ENCODE results near the gene CCSER1.

Gene CCSER1

GRCh38 chr4:90127223-90127705 is at the start of gene CCSER1:
Gene CCSER1 (plus strand): TSS chr4:90127394.
- peak; percentile 64 for DNase-seq

DNA sequence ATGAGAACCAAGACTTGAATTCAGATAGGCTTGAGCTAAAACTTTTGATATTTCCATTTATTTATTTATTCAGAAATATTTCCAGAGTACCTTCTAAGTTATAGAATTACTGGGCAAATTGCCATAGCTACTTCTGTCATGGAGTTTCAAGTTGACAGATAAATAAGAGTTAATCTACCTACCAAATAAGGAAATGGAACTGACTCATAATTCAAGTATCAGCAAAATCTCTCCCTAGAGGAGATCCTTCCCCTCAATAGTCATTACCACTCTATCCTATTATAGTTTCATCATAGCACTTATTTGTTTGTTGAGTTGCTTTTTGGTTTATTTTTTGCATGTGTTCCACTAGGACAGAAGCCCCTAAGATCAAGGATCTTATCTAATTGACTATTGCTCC is 48.8 kb upstream of the CCSER1 start:
- DNase-seq = peak; percentile 83

DNA sequence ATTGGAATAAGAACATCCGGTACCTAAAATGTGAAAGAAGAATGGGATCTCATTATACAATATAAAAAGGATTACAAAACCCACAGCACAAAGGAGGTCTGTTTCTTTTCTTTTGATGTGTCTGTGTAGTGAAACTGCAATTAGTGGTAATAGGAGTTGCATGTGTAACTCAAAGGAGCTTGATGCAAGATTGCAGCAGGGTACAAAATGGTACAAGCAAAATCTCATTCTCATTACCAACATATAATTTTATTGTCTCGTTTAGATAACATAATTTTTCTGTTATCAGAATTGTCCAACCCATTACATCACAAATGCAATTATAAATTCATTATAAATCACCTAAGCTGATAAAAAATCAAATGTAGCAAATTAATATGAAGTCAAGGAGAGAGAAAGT is 47.1 kb upstream of the CCSER1 start:
- no peak for DNase-seq

DNA sequence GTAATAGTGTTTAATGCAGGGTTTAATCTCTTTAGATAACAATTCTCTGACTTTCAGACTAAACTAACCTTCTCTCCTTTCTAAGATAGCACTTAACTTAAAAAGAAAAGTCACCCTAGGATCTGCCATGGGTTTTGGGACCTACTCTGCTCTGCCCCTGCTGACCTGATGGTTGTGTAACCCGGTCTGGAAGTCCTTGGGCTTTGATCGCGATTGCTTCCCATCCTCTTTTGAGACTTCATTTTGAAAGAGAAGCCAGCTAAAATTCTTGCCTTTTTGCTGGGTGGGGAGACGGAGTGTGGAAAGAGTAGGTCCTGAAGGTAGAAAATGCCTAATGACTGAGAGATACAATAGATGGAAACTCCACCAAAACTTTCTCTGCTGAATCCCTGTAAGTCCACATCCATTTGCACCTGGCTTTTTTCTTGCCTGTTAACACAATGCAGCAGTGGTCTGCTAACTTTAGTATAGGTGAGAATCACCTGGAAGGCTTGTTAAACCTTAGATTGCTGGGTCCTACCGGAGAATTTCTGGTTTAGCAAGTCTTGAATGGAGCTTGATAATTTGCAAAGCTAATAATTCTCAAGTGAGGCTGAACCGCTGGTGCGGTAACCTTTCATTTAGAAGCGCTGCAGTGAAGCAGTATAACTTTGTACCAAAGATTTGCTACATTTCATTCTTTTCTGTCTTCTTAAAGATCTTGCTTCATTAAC is 45.6 kb upstream of the CCSER1 start:
- no peak for DNase-seq

DNA sequence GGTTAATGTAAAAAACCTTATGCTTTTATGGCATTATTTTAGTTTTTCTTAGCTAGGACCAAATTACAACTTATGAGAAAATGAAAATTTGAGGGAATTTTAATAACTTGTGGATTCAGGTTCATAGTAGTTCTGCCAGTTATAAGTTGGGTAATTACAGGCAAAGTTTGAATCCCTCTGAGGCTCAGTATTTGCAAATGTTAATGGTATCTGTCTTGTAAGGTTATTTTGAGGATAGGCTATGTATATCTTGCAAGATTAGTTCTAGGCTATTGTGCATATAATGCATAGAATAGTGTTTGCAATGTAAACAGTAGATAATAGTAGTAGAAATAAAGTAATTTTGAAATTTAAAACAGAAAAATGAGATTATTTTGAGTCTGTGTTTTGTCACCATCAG is 44.7 kb upstream of the CCSER1 start:
- DNase-seq = no peak

GRCh38 chr4:90084277-90084966 is 42.8 kb upstream of the CCSER1 start:
- no peak for DNase-seq

- no peak for DNase-seq
Observed at GRCh38 chr4:90084967-90085295, 42.3 kb upstream of the CCSER1 start.

- no peak for DNase-seq
Observed at GRCh38 chr4:90093526-90093925, 33.7 kb upstream of the CCSER1 start.

GRCh38 chr4:90095000-90095399 is 32.2 kb upstream of the CCSER1 start:
- DNase-seq = no peak

DNA sequence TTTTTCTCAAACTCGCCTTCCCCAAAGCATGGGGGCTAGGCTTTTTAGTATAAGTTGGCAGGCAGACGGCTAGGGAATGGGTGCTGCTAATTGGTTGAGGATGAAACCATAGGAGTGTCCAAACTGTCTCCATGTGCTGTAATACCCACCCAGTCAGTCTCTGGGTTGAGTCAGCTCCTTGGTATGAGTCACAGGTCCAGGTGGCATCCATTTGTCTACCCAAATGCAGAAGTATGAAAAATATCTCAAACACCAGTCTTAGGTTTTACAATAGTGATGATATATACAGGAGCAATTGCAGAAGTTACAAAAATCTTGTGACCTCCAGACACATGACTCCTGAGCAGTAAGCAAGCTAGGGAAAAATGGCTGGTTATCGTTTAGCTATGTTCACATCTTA is 27.4 kb upstream of the CCSER1 start:
- DNase-seq = peak; percentile 71

- no peak for DNase-seq
Observed at GRCh38 chr4:90103991-90104390, 23.2 kb upstream of the CCSER1 start.

DNA sequence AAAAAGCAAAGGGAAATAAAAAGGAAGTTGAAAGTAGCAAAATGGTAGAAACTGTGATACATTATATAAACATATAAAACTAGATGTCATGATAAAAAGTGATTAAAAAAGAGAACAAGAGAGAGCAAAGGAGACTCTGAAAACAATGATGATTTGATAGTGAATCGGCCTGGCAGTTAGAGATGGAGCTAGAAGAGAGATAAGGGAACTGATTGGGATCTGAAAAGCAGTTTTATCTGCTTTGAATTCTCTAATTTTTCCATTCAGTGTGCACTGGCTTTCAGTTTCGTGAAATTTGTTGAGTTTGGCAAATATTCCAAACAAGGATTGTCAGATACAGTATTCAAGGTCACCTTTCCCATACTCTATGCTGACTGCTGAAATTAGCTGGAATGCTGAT is 21.9 kb upstream of the CCSER1 start:
- no peak for DNase-seq

DNA sequence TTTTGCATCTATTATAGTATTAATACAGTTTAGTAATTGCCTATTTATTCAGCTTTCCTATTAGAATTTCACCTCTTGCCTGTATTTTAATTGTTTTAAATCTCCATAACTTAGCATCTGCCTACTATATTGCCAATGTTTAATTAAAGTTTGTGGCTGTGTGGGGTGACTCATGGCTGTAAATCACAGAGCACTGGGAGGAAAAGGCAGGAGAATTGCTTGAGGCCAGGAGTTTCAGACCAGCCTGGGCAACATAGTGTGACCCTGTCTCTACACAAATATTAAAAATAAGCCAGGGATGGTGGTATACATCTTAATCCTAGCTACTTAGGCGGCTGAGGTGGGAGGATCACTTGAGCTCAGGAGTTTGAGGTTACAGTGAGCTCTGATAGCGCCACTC is 14.5 kb upstream of the CCSER1 start:
- DNase-seq = no peak

- DNase-seq = no peak
Observed at GRCh38 chr4:90113881-90114457, 13.2 kb upstream of the CCSER1 start.

DNA sequence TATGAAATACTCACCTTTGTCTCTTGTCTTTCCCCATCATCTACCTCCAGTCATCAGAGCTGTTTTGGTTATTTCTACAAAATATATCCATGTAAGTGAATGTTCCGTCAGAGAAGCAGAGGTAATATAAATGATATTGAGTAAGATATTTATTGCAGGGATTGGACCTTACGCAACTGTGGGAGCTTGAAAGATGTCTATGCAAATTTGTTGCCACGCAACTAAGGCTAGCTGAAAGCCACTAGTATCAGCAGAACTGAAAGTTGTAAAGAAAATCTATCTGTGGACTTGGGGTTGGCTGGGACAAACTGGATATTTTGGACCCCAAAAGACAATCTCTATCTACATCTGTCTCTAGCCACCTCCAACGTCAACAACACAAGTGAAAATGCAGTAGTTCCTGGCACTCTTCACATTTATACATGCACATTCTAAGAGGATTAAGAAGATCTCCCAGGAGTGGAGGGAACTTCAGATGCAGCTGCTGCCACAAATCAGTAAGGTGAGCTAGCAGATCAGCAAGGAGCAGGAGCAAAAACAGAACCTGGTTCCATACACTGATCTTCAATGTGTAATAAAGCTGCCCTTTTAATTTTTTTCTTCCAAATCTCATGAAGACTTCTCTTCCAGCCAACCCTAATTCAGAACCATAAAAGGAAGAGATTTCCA is 8.5 kb upstream of the CCSER1 start:
- DNase-seq = peak; percentile 85

GRCh38 chr4:90120037-90120436 is 7.2 kb upstream of the CCSER1 start:
- DNase-seq = no peak

DNA sequence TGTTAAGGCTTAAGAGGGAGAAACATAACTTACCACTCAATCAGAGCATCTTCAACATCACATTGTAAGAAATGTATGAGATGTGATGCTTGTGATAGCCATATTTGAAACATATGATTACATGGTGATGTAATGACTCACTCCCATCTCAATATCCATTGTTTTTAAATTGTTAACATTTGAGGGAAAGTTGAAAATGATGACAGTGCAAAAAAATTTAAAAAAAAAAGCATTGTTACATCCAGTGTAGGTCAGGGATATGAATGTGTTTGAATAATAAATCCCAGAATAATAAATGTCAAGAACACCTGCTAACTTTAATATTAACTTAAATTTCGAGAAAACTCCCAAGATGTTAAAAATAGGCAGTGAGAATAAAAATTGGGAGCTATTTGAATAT is 6.4 kb upstream of the CCSER1 start:
- DNase-seq = no peak

GRCh38 chr4:90121676-90122354 is 5.4 kb upstream of the CCSER1 start:
- no peak for DNase-seq

- no peak for DNase-seq
Observed at GRCh38 chr4:90122355-90122748, 4.8 kb upstream of the CCSER1 start.

GRCh38 chr4:90124276-90124675 is 2.9 kb upstream of the CCSER1 start:
- no peak for DNase-seq

DNA sequence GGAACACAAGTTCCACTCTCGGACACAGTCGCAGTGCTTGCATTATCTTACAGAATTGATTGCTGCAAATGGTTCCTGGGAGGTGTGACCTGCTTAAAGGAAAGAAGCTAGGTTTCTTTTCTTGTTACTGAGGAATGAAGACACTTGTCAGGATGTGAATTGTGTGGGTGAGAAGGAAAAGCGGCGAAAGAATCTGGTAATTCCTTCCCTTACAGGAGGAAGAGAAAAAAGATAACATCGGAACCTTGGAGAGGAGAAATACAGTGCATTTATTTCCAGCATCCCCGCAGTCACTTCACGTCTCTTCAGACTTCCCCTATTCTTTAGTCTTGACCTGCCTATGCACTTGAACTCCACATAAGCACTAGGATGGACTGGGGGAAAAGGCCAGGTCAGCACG is 389 bp upstream of the CCSER1 start:
- DNase-seq = no peak

DNA sequence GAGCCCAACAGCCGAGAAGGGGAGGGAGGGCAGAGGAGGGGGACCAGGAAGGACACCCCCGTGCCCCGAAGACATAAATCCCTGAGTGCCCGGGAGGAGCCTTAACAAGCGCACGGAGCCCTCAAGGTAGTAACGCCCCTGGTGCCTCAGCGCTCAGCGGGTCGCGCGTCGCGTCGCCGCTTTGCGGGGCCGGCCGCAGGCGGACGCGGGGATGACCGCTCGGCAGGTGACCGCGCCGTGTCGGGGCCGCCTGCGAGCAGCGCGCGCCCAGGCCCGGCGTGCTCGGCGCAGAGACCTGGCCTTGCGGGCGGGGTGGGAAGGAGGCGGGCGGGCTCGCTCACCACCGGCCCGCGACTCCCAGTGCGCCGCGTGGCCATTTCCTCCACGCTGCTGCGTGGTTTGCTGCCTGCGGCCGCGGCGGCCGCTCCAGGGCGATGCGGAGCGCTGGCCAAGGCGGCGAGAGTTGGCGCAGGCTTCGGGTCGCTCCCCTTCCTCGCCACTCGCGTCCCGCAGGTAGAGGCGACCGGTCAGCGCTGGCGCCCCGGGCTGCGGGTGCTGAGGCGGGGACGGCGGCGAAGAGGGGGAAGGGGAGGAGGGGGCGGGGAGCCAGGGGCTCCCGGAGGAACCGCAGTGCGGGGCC is 632 bp downstream of the CCSER1 start:
- DNase-seq = peak; percentile 8

All from inflammatory macrophage treated with lipopolysaccharide for 4 hours (primary cell).